Dermis blood vessel endothelial cell (primary cell): ENCODE measurements around the gene KLB. TPM values are rescaled to one million over a fixed set of nuclear protein-coding genes. Genes with fewer than 3 reads are reported as not detected.

Source experiments
- DNase-seq: peaks from one replicate; pipeline ENCODE4 v3.0.0; 2010
- total RNA-seq: library from RNA; depleted of rRNA; stranded (reverse); fragments of >200 nt; gene quantifications from 2 replicates; pipeline ENCODE4 v1.2.3, GENCODE V29; 2014

KLB gene
- total RNA-seq, 1 donor from 2014 or later = not detected

DNA sequence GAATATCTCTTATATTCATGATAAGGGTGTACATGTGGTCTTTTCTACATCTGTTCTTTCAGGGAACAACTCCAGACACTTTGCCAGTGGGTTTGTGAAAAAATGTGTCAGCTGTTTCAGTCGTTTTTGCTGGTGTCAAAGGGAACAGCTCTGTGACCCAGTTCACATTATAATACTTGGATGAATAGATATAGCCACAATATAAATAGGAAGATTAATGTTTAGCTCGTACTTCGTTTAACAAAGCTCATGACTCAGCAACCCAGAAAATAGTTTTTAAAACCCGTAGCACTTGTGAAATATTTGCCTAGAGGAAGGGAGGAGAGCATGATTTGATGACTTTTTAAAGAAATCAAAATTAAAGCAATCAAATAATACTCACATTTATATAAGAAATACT is 60.0 kb downstream of the KLB start:
- no peak for DNase-seq

DNA sequence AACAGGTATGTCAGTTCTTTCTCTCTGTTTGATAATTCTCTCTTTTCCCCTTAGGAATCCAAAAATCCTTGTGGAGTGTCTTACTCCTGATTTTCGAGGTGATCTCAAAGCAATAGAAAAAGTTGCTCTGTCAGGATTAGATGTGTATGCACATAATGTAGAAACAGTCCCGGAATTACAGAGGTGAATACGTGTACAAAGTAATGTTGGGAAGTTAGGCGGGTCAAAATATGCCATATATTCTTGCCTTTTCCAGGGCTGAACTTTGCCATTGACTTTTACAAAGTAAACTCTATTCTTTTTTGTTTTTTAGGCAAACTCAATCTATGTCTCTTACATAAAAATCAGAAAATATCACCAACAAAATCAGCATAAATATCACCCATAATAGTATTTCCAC is 60.7 kb downstream of the KLB start:
- no peak for DNase-seq

DNA sequence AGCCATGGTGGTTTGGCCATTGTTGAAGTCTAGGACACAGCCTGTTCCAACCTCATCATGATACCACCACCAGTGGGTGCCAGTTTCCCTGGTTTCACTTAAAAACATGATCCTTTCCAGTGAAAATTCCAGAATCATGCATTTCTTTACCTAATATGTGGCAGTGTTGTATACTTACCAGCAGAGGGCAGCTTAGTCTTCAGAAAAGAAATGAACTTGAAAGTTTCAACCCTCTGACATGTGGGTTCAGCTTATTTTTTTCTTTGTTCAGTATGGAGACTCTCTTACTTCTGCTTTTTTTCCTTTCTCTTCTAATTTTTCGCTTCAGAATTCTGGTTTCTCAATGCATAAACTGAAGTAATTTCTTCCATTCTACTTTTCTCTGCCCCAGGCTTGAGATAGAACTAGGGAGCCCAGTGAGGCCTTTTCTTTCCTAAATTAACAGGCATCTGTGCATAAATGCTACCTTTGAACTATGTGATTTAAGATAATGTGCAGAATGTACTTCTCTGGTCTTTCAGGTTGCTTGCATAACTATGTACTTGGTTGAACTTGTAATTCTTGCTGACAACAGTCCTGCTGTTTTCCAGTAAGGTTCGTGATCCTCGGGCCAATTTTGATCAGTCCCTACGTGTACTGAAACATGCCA is 62.8 kb downstream of the KLB start:
- peak; percentile 91 for DNase-seq

DNA sequence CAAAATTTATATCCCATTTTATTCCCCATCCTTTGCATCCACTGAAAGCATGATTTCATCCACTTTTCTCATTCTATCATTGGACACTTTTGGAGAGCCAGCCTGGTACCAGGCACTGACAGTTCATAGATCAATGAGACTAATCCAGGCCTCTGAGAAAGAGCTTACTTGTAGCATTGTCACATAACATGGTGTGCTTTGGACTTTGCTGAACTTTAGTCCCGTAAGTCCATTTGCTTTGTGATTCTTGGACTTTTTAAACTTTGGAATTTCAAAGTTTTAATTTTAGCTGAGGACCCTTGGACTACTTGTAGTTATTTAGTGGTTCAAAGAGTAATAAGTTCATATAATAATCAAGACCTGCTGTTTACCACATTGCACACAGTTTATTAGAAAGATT is 63.7 kb downstream of the KLB start:
- no peak for DNase-seq

DNA sequence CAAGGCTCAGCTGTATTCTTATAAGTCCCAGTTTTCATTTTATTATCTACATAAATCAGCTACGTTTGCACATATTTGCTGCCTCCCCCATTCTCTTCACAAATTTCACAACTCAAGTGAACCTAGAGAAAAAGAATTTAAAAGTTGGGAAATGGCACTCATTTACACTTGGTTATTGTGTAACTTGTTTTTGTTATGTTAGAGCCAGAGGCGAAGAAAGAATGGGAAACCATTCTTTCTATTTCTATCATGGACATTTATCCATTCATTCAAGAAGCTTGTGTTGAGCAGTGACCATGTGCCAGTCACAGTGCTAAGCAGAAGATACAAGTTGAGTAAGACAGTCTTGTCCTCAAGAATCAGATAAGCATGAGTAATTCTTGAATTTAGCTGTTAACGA is 65.7 kb downstream of the KLB start:
- no peak for DNase-seq

DNA sequence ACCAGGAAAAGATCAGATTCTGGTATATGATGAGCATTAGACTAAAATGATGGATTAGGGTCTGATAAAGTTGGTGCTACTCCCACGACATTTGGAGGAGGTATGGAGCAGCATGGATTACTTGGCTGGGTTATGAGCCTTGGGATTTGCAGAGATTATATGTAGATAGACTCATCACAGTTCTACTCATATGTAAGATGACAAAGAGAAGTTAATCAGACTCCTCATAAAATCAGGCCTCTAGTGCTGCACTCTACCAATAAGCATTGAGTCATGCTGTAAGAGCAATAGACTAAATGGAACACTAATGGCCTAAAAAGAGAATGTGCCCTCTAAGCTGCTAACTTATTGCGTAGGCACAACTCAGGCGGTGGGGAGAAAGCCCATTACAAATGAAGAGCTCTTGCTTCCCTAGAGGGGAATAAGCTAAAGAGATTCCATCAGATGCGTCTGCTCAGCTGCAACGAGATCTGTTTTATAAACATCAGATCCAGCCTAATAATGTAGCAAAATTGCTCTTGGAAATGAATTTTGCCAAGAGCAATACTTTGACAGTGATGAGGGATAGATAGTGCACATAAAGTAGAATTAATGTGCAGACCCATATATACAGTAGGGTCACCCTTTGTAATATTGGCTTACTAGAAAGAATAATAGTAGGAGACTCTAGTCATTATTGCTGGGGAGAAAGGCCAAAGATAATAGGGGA is 69.6 kb downstream of the KLB start:
- DNase-seq = no peak

DNA sequence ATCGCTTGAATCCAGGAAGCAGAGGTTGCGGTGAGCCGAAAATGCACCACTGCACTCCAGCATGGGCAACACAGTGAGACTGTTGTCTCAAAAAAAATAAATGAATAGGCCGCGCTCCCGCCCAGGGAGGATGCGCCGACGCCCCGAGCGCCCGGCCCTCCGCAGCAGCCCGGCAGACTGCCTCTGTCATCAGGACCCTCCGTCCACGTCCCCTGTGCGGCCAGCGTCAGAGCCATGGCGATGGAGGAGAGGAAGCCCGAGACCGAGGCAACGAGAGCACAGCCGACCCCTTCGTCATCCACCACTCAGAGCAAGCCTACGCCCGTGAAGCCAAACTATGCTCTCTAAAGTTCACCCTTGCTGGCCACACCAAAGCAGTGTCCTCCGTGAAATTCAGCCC is 73.5 kb downstream of the KLB start:
- DNase-seq = no peak

DNA sequence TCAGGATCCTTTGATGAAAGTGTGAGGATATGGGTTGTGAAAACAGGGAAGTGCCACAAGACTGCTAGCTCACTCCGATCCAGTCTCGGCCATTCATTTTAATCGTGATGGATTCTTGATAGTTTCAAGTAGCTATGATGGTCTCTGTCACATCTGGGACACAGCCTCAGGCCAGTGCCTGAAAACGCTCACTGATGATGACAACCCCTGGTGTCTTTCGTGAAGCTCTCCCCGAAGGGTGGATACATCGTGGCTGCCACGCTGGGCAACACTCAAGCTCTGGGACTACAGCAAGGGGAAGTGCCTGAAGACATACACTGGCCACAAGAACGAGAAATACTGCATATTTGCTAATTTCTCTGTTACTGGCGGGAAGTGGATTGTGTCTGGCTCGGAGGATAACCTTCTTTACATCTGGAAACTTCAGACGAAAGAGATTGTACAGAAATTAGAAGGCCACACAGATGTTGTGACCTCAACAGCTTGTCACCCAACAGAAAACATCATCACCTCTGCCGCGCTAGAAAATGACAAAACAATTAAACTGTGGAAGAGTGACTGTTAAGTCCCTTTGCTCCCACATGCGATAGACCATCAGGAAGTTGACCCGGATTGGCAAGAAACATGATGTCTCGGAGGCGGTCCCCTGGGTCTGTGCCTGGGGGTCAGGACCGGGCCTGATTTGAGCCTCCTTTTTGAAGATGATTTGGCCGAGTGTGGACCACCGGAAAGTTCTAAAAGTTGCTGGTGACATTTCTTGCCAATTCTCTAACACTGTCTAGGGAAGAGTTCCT is 74.4 kb downstream of the KLB start:
- no peak for DNase-seq

DNA sequence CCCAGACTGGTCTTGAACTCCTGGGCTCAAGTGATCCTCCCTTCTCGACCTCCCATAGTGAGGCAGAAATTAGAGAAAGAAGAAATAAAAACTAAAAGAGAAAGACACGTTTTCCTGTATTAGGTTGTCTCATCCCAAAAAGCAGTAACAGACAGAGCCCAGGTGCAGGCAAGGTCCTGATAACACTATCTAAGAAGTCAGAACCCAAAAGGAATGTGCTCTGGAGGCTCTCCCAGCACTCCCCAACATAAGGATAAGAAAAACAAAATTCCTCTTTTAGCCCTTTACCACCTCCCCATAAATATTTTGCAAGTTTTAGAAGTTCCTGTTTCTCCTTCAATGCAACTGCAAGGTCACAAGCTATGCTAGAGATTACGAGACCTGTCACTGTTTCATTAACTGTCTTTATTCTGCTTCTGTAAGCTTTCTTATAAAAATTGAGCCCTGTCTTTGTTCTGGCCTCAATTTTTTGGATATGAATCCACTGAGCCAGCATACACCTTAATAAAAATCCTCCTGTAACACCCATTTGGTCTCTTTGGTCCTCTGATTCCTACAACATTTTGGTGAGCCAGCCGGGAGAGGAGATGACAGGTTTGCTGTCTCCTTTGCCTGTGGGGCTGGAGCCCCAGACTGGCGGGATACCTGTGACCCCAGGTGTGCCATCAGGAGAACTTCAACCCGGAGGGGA is 78.0 kb downstream of the KLB start:
- DNase-seq = no peak

DNA sequence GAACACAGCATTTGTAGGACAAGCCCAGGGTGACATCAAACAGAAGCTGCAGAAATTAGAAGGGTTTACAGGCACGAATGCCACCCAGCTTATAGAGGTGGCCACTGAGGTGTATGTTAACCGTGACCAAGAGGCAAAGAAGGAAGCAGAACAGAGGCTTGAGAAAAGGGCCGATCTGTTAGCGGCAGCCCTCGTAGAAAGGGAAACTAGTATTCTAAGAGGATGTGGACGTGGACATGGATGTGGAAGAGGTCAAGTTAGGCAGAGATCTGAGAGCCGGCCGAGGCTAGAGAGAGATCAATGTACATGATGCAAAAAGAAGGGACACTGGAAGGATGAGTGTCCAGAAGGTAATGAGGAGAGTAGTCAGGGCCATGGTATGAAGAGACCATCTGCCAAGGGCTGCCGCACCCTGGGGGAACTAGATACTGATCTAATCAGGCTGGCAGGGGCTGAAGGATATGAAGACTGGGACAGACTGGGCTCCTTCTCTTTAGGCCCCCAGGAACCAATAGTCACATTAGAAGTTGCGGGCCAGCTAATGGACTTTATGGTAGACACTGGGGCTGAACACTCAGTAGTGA is 79.6 kb downstream of the KLB start:
- no peak for DNase-seq

DNA sequence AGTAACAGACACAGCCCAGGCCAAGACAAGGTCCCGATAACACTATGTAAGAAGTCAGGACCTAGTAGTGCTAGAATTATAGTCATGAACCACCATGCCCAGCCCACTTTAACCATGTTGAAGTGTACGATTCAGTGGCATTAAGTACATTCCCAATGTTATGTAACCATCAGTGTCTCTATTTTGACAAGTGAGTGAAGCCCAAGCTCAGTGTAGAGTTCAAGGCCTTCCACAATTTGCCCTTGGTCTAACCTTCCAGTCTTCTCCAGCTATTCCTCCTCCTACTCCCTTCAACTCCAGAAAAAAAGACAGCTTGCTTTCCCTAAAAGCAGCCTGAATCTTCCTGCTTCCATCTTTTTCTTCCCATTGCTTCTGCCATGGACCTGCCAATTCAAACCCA is 83.6 kb downstream of the KLB start:
- no peak for DNase-seq

DNA sequence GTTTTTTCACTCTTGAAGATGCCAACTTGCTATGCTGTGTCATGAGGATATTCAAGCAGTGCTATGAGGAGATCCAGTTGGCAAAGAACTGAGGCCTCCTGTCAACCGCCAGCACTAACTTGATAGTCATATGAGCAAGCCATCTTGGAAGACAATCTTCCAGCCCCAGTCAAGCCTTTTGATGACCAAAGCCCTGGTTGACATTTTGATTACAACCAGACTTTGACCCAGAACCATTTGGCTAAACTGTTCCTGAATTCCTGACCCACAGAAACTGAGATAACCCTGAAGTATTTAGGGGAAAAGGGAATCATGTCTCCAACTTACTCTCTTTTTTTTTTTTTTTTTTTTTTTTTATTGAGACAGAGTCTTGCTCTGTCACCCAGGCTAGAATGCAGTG is 87.6 kb downstream of the KLB start:
- DNase-seq = no peak

DNA sequence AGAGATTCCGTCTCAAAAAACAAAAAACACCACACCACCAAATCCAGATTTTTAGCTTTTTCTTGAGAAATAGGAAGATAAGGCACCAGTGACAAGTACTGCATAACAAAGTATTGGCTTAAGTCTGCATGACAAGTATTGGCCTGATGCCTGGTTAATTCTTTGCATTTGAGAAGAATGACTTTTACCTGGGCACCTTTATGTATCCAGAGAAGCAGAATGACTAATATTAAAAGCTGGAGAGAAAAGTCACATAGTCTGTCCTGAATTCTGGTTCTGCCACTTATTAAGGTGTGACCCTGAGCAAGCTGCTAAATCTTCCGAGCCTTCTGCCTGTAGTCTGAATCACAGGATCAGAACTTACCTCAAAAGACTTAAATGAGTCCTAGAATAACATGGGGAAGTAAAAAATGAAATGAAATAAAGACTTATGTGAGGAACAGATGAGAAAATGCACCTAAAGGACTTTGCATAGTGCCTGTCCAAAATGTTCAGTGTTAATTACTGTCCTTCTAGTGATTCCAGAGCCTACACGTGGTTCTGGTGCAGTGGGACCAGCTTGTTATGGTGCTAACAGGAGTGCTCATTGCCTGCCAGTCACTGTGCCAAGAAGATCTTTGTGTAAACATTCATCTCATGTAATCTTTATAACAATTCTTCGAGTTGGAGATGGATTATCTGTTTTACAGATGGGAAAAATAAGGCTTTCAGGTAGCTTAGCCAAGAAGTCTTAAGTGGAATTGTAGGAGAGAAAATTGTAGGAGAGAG is 88.9 kb downstream of the KLB start:
- DNase-seq = no peak

DNA sequence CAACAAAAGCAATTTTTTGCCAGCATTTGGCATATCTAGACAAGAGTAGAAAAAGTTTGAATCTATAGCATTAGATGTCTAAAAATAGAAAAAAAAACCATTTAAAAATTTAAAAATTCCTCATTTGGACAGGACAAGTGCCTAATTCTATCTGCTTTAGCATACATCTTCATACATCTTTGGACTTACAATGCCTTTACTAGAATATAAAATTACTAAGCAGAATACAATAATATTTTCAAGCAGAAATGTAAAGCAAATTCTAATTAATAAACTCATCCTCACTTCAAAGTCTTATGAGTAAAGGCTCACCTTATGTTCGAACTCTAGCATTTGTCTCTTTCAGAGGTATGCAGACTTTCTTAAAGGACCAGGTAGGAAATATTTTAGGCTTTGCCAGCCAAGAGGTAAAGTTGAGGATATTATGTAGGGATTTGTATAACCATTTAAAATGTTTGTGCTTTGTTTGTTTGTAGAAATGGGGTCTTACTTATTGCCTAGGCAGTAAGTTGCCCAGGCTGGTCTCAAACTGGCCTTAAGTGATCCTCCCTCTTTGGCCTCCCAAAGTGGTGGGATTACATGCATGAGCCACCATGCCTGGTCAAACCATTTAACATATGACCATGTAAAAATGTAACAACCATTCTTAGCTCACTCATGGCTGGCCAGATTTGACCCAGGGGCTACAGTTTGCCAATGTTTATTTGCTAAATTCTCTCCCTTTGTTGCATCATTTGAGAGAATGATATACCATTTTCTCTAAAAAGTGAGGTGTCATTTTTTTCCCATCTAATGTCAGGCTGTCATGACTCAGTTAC is 91.4 kb downstream of the KLB start:
- DNase-seq = no peak

DNA sequence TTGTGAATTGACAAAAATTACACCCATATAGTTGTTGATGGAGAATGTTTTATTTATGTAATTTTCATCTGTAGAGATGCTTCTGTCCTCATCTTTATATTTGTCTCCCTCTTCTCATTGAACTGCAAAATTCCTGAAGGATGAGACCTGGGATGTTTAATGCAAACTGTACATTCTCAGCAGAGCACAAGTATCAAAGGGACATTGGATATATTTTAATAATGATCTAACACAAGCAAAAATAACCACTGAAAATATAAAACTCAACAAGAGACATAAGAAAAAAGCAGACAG is 91.9 kb downstream of the KLB start:
- no peak for DNase-seq

Other genes starting within 250 kb of the KLB start
- 24.8 and 33.0 TPM in 2 replicates for gene WDR19, start 224.4 kb upstream of the KLB start, total RNA-seq
- 46.3 and 71.7 TPM in 2 replicates for gene RFC1, start 40.6 kb upstream of the KLB start, total RNA-seq
- 906 and 3,299 TPM in 2 replicates for gene RPL9, start 52.0 kb downstream of the KLB start, total RNA-seq
- 6.2 and 8.5 TPM in 2 replicates for gene LIAS, start 52.1 kb downstream of the KLB start, total RNA-seq
- 65.5 and 67.8 TPM in 2 replicates for gene UGDH, start 120.5 kb downstream of the KLB start, total RNA-seq
- 20.9 and 21.7 TPM in 2 replicates for gene SMIM14, start 231.9 kb downstream of the KLB start, total RNA-seq